SK-N-SH treated with all-trans-retinoic acid at 6 μM for 48 hours (cell line): Measurements from ENCODE around the gene STUM.

ENCODE experiments used
- ARNTL ChIP-seq: fragments of 450-650 bp; formaldehyde crosslinking; IDR thresholded peaks from 2 replicates; pipeline ENCODE4 v1.5.0; 2020; ENCODE audit warnings: low read depth, mild to moderate bottlenecking, moderate library complexity, borderline replicate concordance
- BACH2 ChIP-seq: fragments of 250-450 bp; sonication (Bioruptor Pico); IDR thresholded peaks from 2 replicates; pipeline ENCODE4 v1.9.0; 2021; ENCODE audit warnings: mild to moderate bottlenecking, borderline replicate concordance
- CSDC2 ChIP-seq: fragments of 250-450 bp; sonication (Bioruptor Pico); IDR thresholded peaks from 2 replicates; pipeline ENCODE4 v1.5.0; 2020; ENCODE audit warnings: mild to moderate bottlenecking, moderate library complexity
- GLIS3 ChIP-seq: fragments of 250-450 bp; sonication (Bioruptor Pico); IDR thresholded peaks from 2 replicates; pipeline ENCODE4 v1.5.0; 2020; ENCODE audit warnings: mild to moderate bottlenecking, moderate library complexity
- PATZ1 ChIP-seq: fragments of 250-450 bp; sonication (Bioruptor Pico); IDR thresholded peaks from 2 replicates; pipeline ENCODE4 v1.8.0; 2020; ENCODE audit warnings: mild to moderate bottlenecking, moderate library complexity, borderline replicate concordance
- RARB ChIP-seq: fragments of 250-450 bp; sonication (Bioruptor Pico); IDR thresholded peaks from 2 replicates; pipeline ENCODE4 v1.8.0; 2021; ENCODE audit warnings: mild to moderate bottlenecking, moderate library complexity
- TCF4 ChIP-seq: fragments of 250-450 bp; sonication (Bioruptor Pico); IDR thresholded peaks from 2 replicates; pipeline ENCODE4 v1.8.0; 2021; ENCODE audit warnings: mild to moderate bottlenecking, moderate library complexity, borderline replicate concordance
- ZFP3 ChIP-seq: fragments of 250-450 bp; sonication (Bioruptor Pico); IDR thresholded peaks from 2 replicates; pipeline ENCODE4 v1.5.0; 2020; ENCODE audit warnings: mild to moderate bottlenecking, moderate library complexity
- ZNF565 ChIP-seq: fragments of 450-650 bp; formaldehyde crosslinking; conservative IDR thresholded peaks from 2 replicates; pipeline ENCODE4 v1.5.0; 2020; ENCODE audit warnings: low read depth, mild to moderate bottlenecking, moderate library complexity
- ZNF70 ChIP-seq: fragments of 450-650 bp; formaldehyde crosslinking; IDR thresholded peaks from 2 replicates; pipeline ENCODE4 v1.5.0; 2020; ENCODE audit warnings: mild to moderate bottlenecking, moderate library complexity
- ZNF8 ChIP-seq: fragments of 450-650 bp; formaldehyde crosslinking; IDR thresholded peaks from 2 replicates; pipeline ENCODE4 v1.5.0; 2020; ENCODE audit warnings: mild to moderate bottlenecking, moderate library complexity

- TF ChIP-seq RARB, result no peak
- TF ChIP-seq ZNF70 (CRISPR knock-in tag), result no peak
- no peak for TF ChIP-seq BACH2
- no peak for TF ChIP-seq ARNTL (CRISPR knock-in tag)
- no peak for TF ChIP-seq PATZ1 (CRISPR knock-in tag)
- TF ChIP-seq ZFP3, result no peak
- no peak for TF ChIP-seq CSDC2
- no peak for TF ChIP-seq ZNF8 (CRISPR knock-in tag)
- no peak for TF ChIP-seq GLIS3 (CRISPR knock-in tag)
- no peak for TF ChIP-seq ZNF565 (CRISPR knock-in tag)
- TF ChIP-seq TCF4 (CRISPR knock-in tag), result no peak
These were observed 2.5 kb upstream of the STUM start for GRCh38 chr1:226545836-226546596.
